ENCODE results near the gene MARCHF5.
"Not testable (repeated sequence)": the region's sequence is repeated elsewhere in the genome, so short reads cannot be mapped to it uniquely, and the experiment has no call there.

The MARCHF5 gene

GRCh38 chr10:92305133-92306072 is 14.4 kb downstream of the MARCHF5 start:
- no peak for DNase-seq

- no peak for DNase-seq
Measured at GRCh38 chr10:92309272-92309671, 18.3 kb downstream of the MARCHF5 start.

GRCh38 chr10:92313750-92314149 is 22.8 kb downstream of the MARCHF5 start:
- no peak for DNase-seq

GRCh38 chr10:92316610-92317009 is 25.6 kb downstream of the MARCHF5 start:
- DNase-seq: no peak

GRCh38 chr10:92323079-92323478 is 32.1 kb downstream of the MARCHF5 start:
- no peak for DNase-seq

- DNase-seq: no peak
Measured at GRCh38 chr10:92327445-92328433, 36.8 kb downstream of the MARCHF5 start.

- no peak for DNase-seq
Measured at GRCh38 chr10:92328993-92329392, 38.0 kb downstream of the MARCHF5 start.

- DNase-seq: not testable (repeated sequence)
Measured at GRCh38 chr10:92329927-92330326, 39.0 kb downstream of the MARCHF5 start.

GRCh38 chr10:92342796-92343195 is 51.8 kb downstream of the MARCHF5 start:
- DNase-seq: no peak

- not testable (repeated sequence) for DNase-seq
Measured at GRCh38 chr10:92345575-92345974, 54.6 kb downstream of the MARCHF5 start.

- not testable (repeated sequence) for DNase-seq
Measured at GRCh38 chr10:92347035-92347676, 56.2 kb downstream of the MARCHF5 start.

GRCh38 chr10:92350411-92350810 is 59.4 kb downstream of the MARCHF5 start:
- no peak for DNase-seq

GRCh38 chr10:92354587-92354986 is 63.6 kb downstream of the MARCHF5 start:
- no peak for DNase-seq

- no peak for DNase-seq
Measured at GRCh38 chr10:92356041-92356440, 65.1 kb downstream of the MARCHF5 start.

- DNase-seq: no peak
Measured at GRCh38 chr10:92363498-92363897, 72.5 kb downstream of the MARCHF5 start.

GRCh38 chr10:92366412-92367021 is 75.5 kb downstream of the MARCHF5 start:
- DNase-seq: no peak

GRCh38 chr10:92377962-92378361 is 87.0 kb downstream of the MARCHF5 start:
- no peak for DNase-seq

GRCh38 chr10:92381543-92381954 is 90.6 kb downstream of the MARCHF5 start:
- DNase-seq: no peak

GRCh38 chr10:92382631-92383030 is 91.7 kb downstream of the MARCHF5 start:
- DNase-seq: no peak

GRCh38 chr10:92384741-92385140 is 93.8 kb downstream of the MARCHF5 start:
- DNase-seq: no peak

- no peak for DNase-seq
Measured at GRCh38 chr10:92385831-92386230, 94.9 kb downstream of the MARCHF5 start.

- no peak for DNase-seq
Measured at GRCh38 chr10:92387289-92387940, 96.4 kb downstream of the MARCHF5 start.

Data from GF-D8 (cell line).